HCT116 (cell line): ENCODE measurements around the gene TBL1X. TPM values are rescaled to one million over a fixed set of nuclear protein-coding genes. Genes with fewer than 3 reads are reported as not detected.

ENCODE experiments used
- ATAC-seq: fragments of 200-7000 bp; cut with Tn5 transposase; 2 replicates; pipeline ENCODE4 v1.9.1; 2020; ENCODE audit warnings: mild to moderate bottlenecking, moderate library complexity
- BruUV-seq: library from RNA; stranded (reverse); fragments of 400-500 nt; replicated peaks from 2 replicates; lab custom pipeline; 2021; lab: Mats Ljungman, UMichigan
- CTCF ChIA-PET: fragments of 300-600 bp; sonication (Branson Sonifier 250); formaldehyde crosslinking; loops from one replicate; lab custom pipeline; 2021; ENCODE audit warnings: antibody characterized with exemption; lab: Charles Lee
- POLR2A ChIA-PET: fragments of 300-600, 350-600 bp; sonication (Branson Sonifier 250); formaldehyde crosslinking; loops from one replicate; lab custom pipeline; 2021; ENCODE audit warnings: antibody characterized with exemption; lab: Charles Lee
- RAD21 ChIA-PET, 2 experiments: fragments of 300-600 bp; sonication (Branson Sonifier 250); formaldehyde crosslinking; loops; one replicate each; lab custom pipeline; 2023; ENCODE audit warnings: low total read pairs in 2 of 2; ENCODE audit not compliant: uncharacterized antibody in 2 of 2, unreplicated experiment in 2 of 2, low non-redundant PET in 1 of 2; lab: Charles Lee
- DNase-seq: peaks from one replicate; pipeline ENCODE4 v3.0.0-alpha.2; 2010; ENCODE audit warnings: low read depth, low spot score
- H2AFZ ChIP-seq: fragments of 200-600 bp; shearing (Covaris generic), sonication (generic); 2 replicates; pipeline ENCODE4 v1.6.1; 2017; ENCODE audit warnings: low read depth, mixed run types, mixed read lengths, antibody characterized with exemption, low read length; ENCODE audit not compliant: poor library complexity, severe bottlenecking
- H3K27ac ChIP-seq: 2 replicates; pipeline ENCODE4 v1.5.1; 2012; ENCODE audit warnings: low read depth, low read length
- H3K27me3 ChIP-seq: fragments of 200-600 bp; sonication (generic); 2 replicates; pipeline ENCODE4 v1.6.1; 2016; ENCODE audit warnings: mixed run types, low read length, mixed read lengths; ENCODE audit not compliant: insufficient read depth
- H3K36me3 ChIP-seq, 2 experiments: fragments of 200-500 bp in 1 of 2; fragments of 200-600 bp in 1 of 2; sonication (Bioruptor generic) in 1 of 2; sonication (generic) in 1 of 2; 2 replicates each; pipeline versions ENCODE4 v1.5.1 to v1.6.1; 2014 to 2016; ENCODE audit warnings: low read length in 2 of 2, inconsistent platforms in 1 of 2, mixed read lengths in 1 of 2, mixed run types in 1 of 2; ENCODE audit not compliant: insufficient read depth in 2 of 2, control insufficient read depth in 1 of 2
- H3K4me1 ChIP-seq, 2 experiments: fragments of 200-600 bp in 1 of 2; sonication (generic) in 1 of 2; 2 replicates each; pipeline versions ENCODE4 v1.5.1 to v1.6.1; 2012 to 2017; ENCODE audit warnings: low read length in 2 of 2, inconsistent platforms in 1 of 2, mild to moderate bottlenecking in 1 of 2, mixed read lengths in 1 of 2, mixed run types in 1 of 2, moderate library complexity in 1 of 2; ENCODE audit not compliant: insufficient read depth in 2 of 2, control insufficient read depth in 1 of 2
- H3K4me2 ChIP-seq: fragments of 200-600 bp; sonication (generic); 2 replicates; pipeline ENCODE4 v1.6.1; 2017; ENCODE audit warnings: mixed run types, low read length, mixed read lengths
- H3K4me3 ChIP-seq, 2 experiments: fragments of 200-600 bp in 1 of 2; sonication (generic) in 1 of 2; replicated peaks in 1 of 2; 2 replicates each; pipeline ENCODE4 v1.5.1; 2011 to 2016; ENCODE audit warnings: low read length in 2 of 2, control low read depth in 1 of 2, low read depth in 1 of 2, mild to moderate bottlenecking in 1 of 2, mixed read lengths in 1 of 2, mixed run types in 1 of 2
- H3K79me2 ChIP-seq: fragments of 200-600 bp; sonication (generic); 2 replicates; pipeline ENCODE4 v1.6.1; 2017; ENCODE audit warnings: mild to moderate bottlenecking, mixed run types, low read length, moderate library complexity, mixed read lengths; ENCODE audit not compliant: insufficient read depth
- H3K9ac ChIP-seq: fragments of 200-600 bp; sonication (generic); 2 replicates; pipeline ENCODE4 v1.6.1; 2016; ENCODE audit warnings: low read length, mixed read lengths
- H3K9me2 ChIP-seq: fragments of 200-600 bp; sonication (generic), shearing (Covaris generic); 2 replicates; pipeline ENCODE4 v1.6.1; 2017; ENCODE audit warnings: mixed run types, mild to moderate bottlenecking, moderate library complexity; ENCODE audit not compliant: insufficient read depth
- H3K9me3 ChIP-seq, 2 experiments: fragments of 200-500 bp in 1 of 2; fragments of 200-600 bp in 1 of 2; sonication (Bioruptor generic) in 1 of 2; sonication (generic) in 1 of 2; 2 replicates each; pipeline ENCODE4 v1.6.1; 2014 to 2017; ENCODE audit warnings: low read length in 2 of 2, mixed read lengths in 2 of 2, inconsistent platforms in 1 of 2, low read depth in 1 of 2, mild to moderate bottlenecking in 1 of 2, mixed run types in 1 of 2, moderate library complexity in 1 of 2; ENCODE audit not compliant: control insufficient read depth in 1 of 2, insufficient read depth in 1 of 2
- H4K20me1 ChIP-seq: fragments of 200-600 bp; sonication (generic), shearing (Covaris generic); 2 replicates; pipeline ENCODE4 v1.6.1; 2017; ENCODE audit warnings: mixed run types, mild to moderate bottlenecking, moderate library complexity; ENCODE audit not compliant: insufficient read depth
- ATF3 ChIP-seq: IDR thresholded peaks from 2 replicates; pipeline ENCODE4 v1.6.1; 2012
- CEBPB ChIP-seq: IDR thresholded peaks from 2 replicates; pipeline ENCODE4 v1.6.1; 2012; ENCODE audit warnings: low read depth
- EGR1 ChIP-seq: IDR thresholded peaks from 2 replicates; pipeline ENCODE4 v1.6.1; 2012; ENCODE audit warnings: low read depth
- ELF1 ChIP-seq: IDR thresholded peaks from 2 replicates; pipeline ENCODE4 v1.6.1; 2012; ENCODE audit warnings: low read depth, borderline replicate concordance
- EZH2 ChIP-seq: fragments of 200-600 bp; sonication (generic); IDR thresholded peaks from 2 replicates; pipeline ENCODE4 v1.6.1; 2017; ENCODE audit warnings: antibody characterized with exemption, mixed run types
- EZH2phosphoT487 ChIP-seq: fragments of 200-600 bp; IDR thresholded peaks from 2 replicates; pipeline ENCODE4 v1.6.1; 2018; ENCODE audit warnings: antibody characterized with exemption, borderline replicate concordance
- FOSL1 ChIP-seq: IDR thresholded peaks from 2 replicates; pipeline ENCODE4 v1.6.1; 2012; ENCODE audit warnings: low read depth
- JUND ChIP-seq: IDR thresholded peaks from 2 replicates; pipeline ENCODE4 v1.6.1; 2012
- POLR2AphosphoS5 ChIP-seq: IDR thresholded peaks from 2 replicates; pipeline ENCODE4 v1.6.1; 2011; ENCODE audit warnings: mild to moderate bottlenecking, low read depth, low read length, moderate library complexity
- RAD21 ChIP-seq: IDR thresholded peaks from 2 replicates; pipeline ENCODE4 v1.6.1; 2012; ENCODE audit warnings: low read depth, mild to moderate bottlenecking
- SIN3A ChIP-seq: IDR thresholded peaks from 2 replicates; pipeline ENCODE4 v1.6.1; 2012; ENCODE audit warnings: low read depth
- SP1 ChIP-seq: IDR thresholded peaks from 2 replicates; pipeline ENCODE4 v1.6.1; 2012; ENCODE audit warnings: low read depth
- SRF ChIP-seq: IDR thresholded peaks from 2 replicates; pipeline ENCODE4 v1.6.1; 2012; ENCODE audit warnings: low read depth
- TCF7L2 ChIP-seq: IDR thresholded peaks from 2 replicates; pipeline ENCODE4 v1.7.0; 2011; ENCODE audit warnings: borderline replicate concordance, inconsistent platforms; ENCODE audit not compliant: insufficient read depth, insufficient read length; ENCODE audit errors: extremely low read depth
- ZBTB33 ChIP-seq: IDR thresholded peaks from 2 replicates; pipeline ENCODE4 v1.6.1; 2011; ENCODE audit warnings: mild to moderate bottlenecking, low read length, moderate library complexity; ENCODE audit not compliant: insufficient replicate concordance; ENCODE audit errors: extremely low read depth
- ZFX ChIP-seq: fragments of 450-650 bp; IDR thresholded peaks from 2 replicates; pipeline ENCODE4 v1.6.1; 2017
- ZNF274 ChIP-seq: fragments of 200-500 bp; sonication (Bioruptor generic); IDR thresholded peaks from 2 replicates; pipeline ENCODE4 v1.6.1; 2014; ENCODE audit warnings: mild to moderate bottlenecking, low read depth, low read length, inconsistent platforms
- intact Hi-C: fragments of 100-400 bp; cut with micrococcal nuclease; formaldehyde crosslinking; loops from 2 replicates; pipeline ENCODE4 v1.10.0; 2022
- total RNA-seq: library from RNA; stranded (reverse); gene quantifications from one replicate; pipeline ENCODE4 v1.2.1, GENCODE V29; 2021; ENCODE audit not compliant: unreplicated experiment
- TF ChIP-seq, protein P1 (sequence below): IDR thresholded peaks from 2 replicates; pipeline ENCODE4 v1.6.1; 2012
- TF ChIP-seq, protein P2 (sequence below), 3 experiments: fragments of 200-600 bp in 1 of 3; sonication (generic) in 1 of 3; IDR thresholded peaks in 2 of 3; conservative IDR thresholded peaks in 1 of 3; 2 replicates each; pipeline ENCODE4 v1.5.1; 2012 to 2017; ENCODE audit warnings: low read depth in 2 of 3, low read length in 2 of 3, antibody characterized with exemption in 1 of 3, borderline replicate concordance in 1 of 3, control low read depth in 1 of 3, mild to moderate bottlenecking in 1 of 3, mixed read lengths in 1 of 3, mixed run types in 1 of 3, moderate library complexity in 1 of 3; ENCODE audit not compliant: insufficient read depth in 1 of 3

The TBL1X gene
- total RNA-seq, 1 experiment from 2014 or later = 37.8 TPM

GRCh38 chrX:9657590-9658256, 192.9 kb downstream of the TBL1X start:
- no peak overlapping the region for H3K27ac ChIP-seq
- no peak for TF ChIP-seq SIN3A
- TF ChIP-seq SP1 = no peak
- no peak for TF ChIP-seq ZBTB33
- no peak for TF ChIP-seq TCF7L2
- TF ChIP-seq JUND = no peak
- TF ChIP-seq ELF1 = no peak
- TF ChIP-seq ZFX = no peak
- no peak for TF ChIP-seq RAD21
- TF ChIP-seq, protein P1, sequence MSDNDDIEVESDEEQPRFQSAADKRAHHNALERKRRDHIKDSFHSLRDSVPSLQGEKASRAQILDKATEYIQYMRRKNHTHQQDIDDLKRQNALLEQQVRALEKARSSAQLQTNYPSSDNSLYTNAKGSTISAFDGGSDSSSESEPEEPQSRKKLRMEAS = no peak
- no peak for TF ChIP-seq CEBPB
- TF ChIP-seq ZNF274 = no peak
- TF ChIP-seq, protein P2, sequence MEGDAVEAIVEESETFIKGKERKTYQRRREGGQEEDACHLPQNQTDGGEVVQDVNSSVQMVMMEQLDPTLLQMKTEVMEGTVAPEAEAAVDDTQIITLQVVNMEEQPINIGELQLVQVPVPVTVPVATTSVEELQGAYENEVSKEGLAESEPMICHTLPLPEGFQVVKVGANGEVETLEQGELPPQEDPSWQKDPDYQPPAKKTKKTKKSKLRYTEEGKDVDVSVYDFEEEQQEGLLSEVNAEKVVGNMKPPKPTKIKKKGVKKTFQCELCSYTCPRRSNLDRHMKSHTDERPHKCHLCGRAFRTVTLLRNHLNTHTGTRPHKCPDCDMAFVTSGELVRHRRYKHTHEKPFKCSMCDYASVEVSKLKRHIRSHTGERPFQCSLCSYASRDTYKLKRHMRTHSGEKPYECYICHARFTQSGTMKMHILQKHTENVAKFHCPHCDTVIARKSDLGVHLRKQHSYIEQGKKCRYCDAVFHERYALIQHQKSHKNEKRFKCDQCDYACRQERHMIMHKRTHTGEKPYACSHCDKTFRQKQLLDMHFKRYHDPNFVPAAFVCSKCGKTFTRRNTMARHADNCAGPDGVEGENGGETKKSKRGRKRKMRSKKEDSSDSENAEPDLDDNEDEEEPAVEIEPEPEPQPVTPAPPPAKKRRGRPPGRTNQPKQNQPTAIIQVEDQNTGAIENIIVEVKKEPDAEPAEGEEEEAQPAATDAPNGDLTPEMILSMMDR (IDR thresholded peaks at IDR 0.05 in 2 of 3, conservative IDR thresholded peaks at IDR 0.05 in 1 of 3; ENCODE audit: borderline replicate concordance in 1 of 3, insufficient read depth in 1 of 3, low read depth in 2 of 3, low read length in 2 of 3) = no peak
- no peak for TF ChIP-seq EZH2
- no peak for TF ChIP-seq POLR2AphosphoS5
- no peak for TF ChIP-seq FOSL1
- TF ChIP-seq ATF3 = no peak
- TF ChIP-seq EZH2phosphoT487 = no peak
- no peak for TF ChIP-seq SRF
- no peak for TF ChIP-seq EGR1

More at GRCh38 chrX:9657590-9658256, 192.9 kb downstream of the TBL1X start:
- no peak for DNase-seq
- Histone ChIP-seq H3K9me3 (no peaks in the 10 kb centered on the region), H3K79me2 (no peaks in the 10 kb centered on the region), H3K4me2 (no peak overlapping the region), H3K36me3 (no peaks in the 10 kb centered on the region; a peak in 1 of 4 replicates), H3K9me2 (no peaks in the 10 kb centered on the region), H2AFZ (no peak overlapping the region), H3K27me3 (no peaks in the 10 kb centered on the region), H4K20me1 (no peaks in the 10 kb centered on the region), H3K4me3 (no peak overlapping the region), H3K4me1 (no peaks in the 10 kb centered on the region), H3K9ac (no peak overlapping the region)
- CTCF ChIA-PET = no interaction called here
- RAD21 ChIA-PET = no interaction called here
- ATAC-seq = no peak
- POLR2A ChIA-PET = no interaction called here
- intact Hi-C loops = no loop called here
- BruUV-seq = no TSS peak
